Measurements from ENCODE around the gene RSBN1. TPM values are rescaled to one million over a fixed set of nuclear protein-coding genes. Genes with fewer than 3 reads are reported as not detected.

The RSBN1 gene
- 11.4 TPM for polyA plus RNA-seq (2013, experiment 1 of 2)
- 11.5 TPM for polyA plus RNA-seq (2013, experiment 2 of 2)

DNA sequence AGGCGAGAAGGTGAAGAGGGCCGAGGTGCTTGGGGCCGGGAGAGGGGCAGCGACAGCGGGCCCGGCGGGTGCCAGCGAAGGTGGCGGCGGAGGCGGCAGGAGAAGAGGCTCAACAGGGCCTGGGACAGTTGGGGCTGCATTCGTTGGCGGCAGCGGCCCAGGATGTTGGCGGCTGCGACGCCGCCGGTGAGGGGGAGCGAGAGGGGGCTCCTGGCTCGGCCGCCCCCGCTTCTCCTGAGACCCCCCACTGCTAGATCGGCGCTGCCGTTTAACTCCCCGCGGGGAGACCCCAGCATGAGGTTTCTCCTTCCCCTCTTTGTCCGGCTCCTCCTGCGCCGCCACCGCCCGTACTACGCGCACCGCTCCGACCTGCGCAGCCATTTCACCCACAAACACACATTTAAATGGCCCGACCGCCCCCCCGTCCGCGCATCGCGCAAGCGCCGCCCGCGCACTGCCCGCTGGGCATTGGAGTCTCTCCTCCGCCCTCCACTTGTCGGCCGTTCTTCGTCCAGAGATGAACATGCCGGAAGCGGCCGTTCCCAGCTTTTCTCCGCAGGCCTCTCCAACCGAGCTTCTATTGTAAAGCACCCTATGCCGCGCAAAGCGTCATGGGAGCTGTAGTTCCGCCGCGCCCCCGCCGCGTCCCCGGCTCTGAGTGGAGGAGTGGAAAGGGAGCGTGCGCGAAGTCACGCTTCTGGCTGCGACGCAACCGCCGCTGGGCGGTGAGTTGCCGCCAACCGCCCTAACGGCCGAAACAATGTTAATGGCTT, at the start of gene RSBN1:
Gene RSBN1 (minus strand): TSS at position 589 of the 773 bp plus-strand sequence. CDS start 64 bp downstream, at position 525.
- 0 to 1% methylated on average over 52 to 69 of the region's 82 CpGs for WGBS, 2 experiments (ENCODE audit: insufficient coverage in 2 of 2)
- peak within 1 kb of the TSS; percentile 90 for H3K27ac ChIP-seq (ENCODE audit: low read depth, low read length, severe bottlenecking)
- H3K36me3 ChIP-seq (ENCODE audit: control insufficient read depth, insufficient read depth, low read length), result peaks cover 8% of the 10 kb centered on the region
- no peaks in the 10 kb centered on the region for H3K9me3 ChIP-seq (ENCODE audit: control insufficient read depth, low read length)
- peak within 1 kb of the TSS; percentile 92 for H3K4me3 ChIP-seq (ENCODE audit: extremely low read depth, insufficient read depth, low read length, poor library complexity, severe bottlenecking)
- H3K4me1 ChIP-seq (ENCODE audit: control insufficient read depth, insufficient read depth, low read length, poor library complexity, severe bottlenecking), result no peaks in the 10 kb centered on the region

DNA sequence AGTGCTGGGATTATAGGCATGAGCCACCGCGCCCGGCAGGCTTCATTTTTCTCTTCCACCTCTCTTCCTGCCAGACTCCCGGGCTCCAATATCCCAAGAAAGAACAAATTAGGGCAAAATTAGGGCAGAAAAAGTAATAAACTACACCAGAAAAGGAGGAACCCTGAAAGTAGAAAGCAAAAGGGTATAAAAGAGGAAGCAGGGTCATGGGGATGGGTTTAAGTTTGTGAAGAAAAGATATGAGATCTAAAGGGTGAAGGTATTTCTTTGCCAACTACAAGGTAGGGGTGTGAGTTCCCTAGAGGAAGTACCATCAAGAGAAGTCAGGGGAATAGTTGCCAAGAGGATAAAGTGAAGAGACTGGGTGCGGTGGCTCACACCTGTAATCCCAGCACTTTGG, 49.4 kb upstream of the RSBN1 start:
- Histone ChIP-seq H3K27ac (ENCODE audit: low read depth, low read length, severe bottlenecking) (no peak overlapping the region), H3K9me3 (ENCODE audit: control insufficient read depth, low read length) (no peaks in the 10 kb centered on the region), H3K36me3 (ENCODE audit: control insufficient read depth, insufficient read depth, low read length) (no peaks in the 10 kb centered on the region), H3K4me1 (ENCODE audit: control insufficient read depth, insufficient read depth, low read length, poor library complexity, severe bottlenecking) (peaks cover 6% of the 10 kb centered on the region), H3K4me3 (ENCODE audit: extremely low read depth, insufficient read depth, low read length, poor library complexity, severe bottlenecking) (no peak overlapping the region)
- 100% methylated on average over 1 to 2 of the region's 5 CpGs for WGBS, 2 experiments (ENCODE audit: insufficient coverage in 2 of 2)

DNA sequence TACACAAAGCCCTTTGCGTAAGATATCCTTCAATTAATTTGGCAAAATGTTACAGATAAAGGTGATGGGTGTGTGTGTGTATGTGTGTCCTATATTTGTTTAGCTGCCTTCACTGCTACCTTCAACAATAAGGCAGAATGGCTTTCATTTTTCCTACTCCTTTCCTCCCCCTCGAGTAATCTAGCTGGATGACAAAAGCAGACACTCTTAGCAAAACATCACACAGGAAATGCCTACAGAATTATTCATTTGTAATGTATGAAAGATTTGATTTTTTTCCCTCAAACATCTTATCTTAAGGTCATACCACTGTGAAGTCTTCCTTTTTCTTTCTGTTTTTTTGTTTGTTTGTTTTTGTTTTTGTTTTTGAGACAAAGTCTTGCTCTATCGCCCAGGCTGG, 48.6 kb upstream of the RSBN1 start:
- peak overlapping the region; percentile 33 for H3K27ac ChIP-seq (ENCODE audit: low read depth, low read length, severe bottlenecking)
- H3K9me3 ChIP-seq (ENCODE audit: control insufficient read depth, low read length), result no peaks in the 10 kb centered on the region
- H3K4me3 ChIP-seq (ENCODE audit: extremely low read depth, insufficient read depth, low read length, poor library complexity, severe bottlenecking), result no peak overlapping the region
- no peaks in the 10 kb centered on the region for H3K36me3 ChIP-seq (ENCODE audit: control insufficient read depth, insufficient read depth, low read length)
- WGBS, 2 experiments (ENCODE audit: insufficient coverage in 2 of 2), result 100% methylated on average over 1 of the region's 3 CpGs; no CpG with 5 or more reads in 1 of the 2 experiments
- peaks cover 6% of the 10 kb centered on the region for H3K4me1 ChIP-seq (ENCODE audit: control insufficient read depth, insufficient read depth, low read length, poor library complexity, severe bottlenecking)

DNA sequence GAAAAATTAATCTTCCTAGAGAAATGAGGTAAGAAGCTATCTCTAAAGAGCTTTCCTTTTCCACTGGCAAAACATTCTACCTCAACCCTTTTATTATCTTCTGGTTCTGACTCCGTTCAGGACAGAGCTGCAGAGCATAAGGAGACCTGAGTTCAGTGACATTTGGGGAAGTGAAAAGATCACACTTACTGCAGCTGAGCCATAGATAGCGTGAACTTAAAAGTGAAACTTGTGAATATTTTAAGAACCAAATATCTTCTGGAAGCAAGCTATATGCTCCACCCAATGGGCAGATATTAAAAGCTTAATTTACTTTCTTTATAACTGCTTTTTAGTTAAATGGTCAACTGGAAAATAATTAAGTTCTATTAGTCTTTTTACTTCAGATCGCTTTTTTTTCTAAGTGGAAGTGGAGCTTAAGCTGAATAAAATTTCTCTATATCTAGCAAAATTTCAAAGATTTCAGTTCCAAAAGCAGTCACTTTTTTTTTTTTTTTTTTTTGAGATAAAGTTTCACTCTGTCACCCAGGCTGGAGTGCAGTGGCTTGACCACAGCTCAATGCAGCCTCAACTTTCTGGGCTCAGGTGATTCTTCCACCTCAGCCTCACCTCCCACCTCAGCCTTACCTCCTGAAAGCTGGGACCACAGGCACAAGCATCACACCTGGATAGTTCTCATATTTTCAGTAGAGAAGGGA, 47.4 kb upstream of the RSBN1 start:
- H3K36me3 ChIP-seq (ENCODE audit: control insufficient read depth, insufficient read depth, low read length), result no peaks in the 10 kb centered on the region
- no peaks in the 10 kb centered on the region for H3K9me3 ChIP-seq (ENCODE audit: control insufficient read depth, low read length)
- 100% methylated on average over 2 of the region's 3 CpGs; no CpG with 5 or more reads in 1 of the 2 experiments for WGBS, 2 experiments (ENCODE audit: insufficient coverage in 2 of 2)
- H3K4me3 ChIP-seq (ENCODE audit: extremely low read depth, insufficient read depth, low read length, poor library complexity, severe bottlenecking), result no peak overlapping the region
- H3K27ac ChIP-seq (ENCODE audit: low read depth, low read length, severe bottlenecking), result no peak overlapping the region
- peaks cover 6% of the 10 kb centered on the region for H3K4me1 ChIP-seq (ENCODE audit: control insufficient read depth, insufficient read depth, low read length, poor library complexity, severe bottlenecking)

DNA sequence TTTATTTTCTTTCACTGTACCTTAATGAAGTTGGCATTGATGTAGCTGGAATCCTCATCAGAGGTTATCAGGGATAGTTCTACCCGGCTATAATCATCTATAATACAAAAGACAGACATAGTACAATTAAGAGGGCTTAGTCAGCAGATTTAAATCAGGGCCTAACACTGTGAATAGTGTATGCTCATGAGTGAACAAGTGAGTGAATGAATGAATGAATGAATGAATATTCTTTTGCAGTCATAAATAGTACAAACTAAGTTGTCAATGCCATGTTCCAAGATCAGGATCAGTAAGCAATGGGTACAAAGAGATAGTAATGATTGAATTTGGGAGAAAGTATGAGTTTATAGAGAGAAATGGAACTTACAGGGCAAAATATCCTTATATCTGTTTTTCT, 46.7 kb upstream of the RSBN1 start:
- H3K36me3 ChIP-seq (ENCODE audit: control insufficient read depth, insufficient read depth, low read length), result no peaks in the 10 kb centered on the region
- no peak overlapping the region for H3K4me3 ChIP-seq (ENCODE audit: extremely low read depth, insufficient read depth, low read length, poor library complexity, severe bottlenecking)

DNA sequence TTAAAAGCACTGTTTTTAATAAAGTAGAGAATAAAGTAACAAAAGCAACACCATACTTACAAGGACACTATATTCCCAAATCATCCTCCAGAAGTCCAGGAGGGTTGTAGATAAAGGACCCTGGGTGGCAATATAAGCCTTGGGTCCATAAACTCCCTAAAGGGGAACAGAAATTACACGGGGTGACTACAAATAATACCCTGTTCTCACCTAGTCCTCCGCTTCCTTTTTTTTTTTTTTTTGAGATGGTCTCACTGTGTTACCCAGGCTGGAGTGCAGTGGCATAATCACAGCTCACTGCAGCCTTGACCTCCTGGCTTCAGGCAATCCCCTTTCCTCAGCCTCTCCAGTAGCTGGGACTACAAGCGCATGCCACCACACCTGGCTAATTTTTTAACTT, 46.1 kb upstream of the RSBN1 start:
- Histone ChIP-seq H3K27ac (ENCODE audit: low read depth, low read length, severe bottlenecking) (no peak overlapping the region), H3K4me1 (ENCODE audit: control insufficient read depth, insufficient read depth, low read length, poor library complexity, severe bottlenecking) (peaks cover 6% of the 10 kb centered on the region), H3K36me3 (ENCODE audit: control insufficient read depth, insufficient read depth, low read length) (no peaks in the 10 kb centered on the region), H3K9me3 (ENCODE audit: control insufficient read depth, low read length) (no peaks in the 10 kb centered on the region), H3K4me3 (ENCODE audit: extremely low read depth, insufficient read depth, low read length, poor library complexity, severe bottlenecking) (no peak overlapping the region)
- 93 to 100% methylated on average over 2 to 3 of the region's 3 CpGs for WGBS, 2 experiments (ENCODE audit: insufficient coverage in 2 of 2)

More for the DNA sequence above, 46.7 kb upstream of the RSBN1 start:
- no CpG with 5 or more reads among the region's 1 CpG for WGBS, 2 experiments (ENCODE audit: insufficient coverage in 2 of 2)
- peaks cover 6% of the 10 kb centered on the region for H3K4me1 ChIP-seq (ENCODE audit: control insufficient read depth, insufficient read depth, low read length, poor library complexity, severe bottlenecking)
- H3K27ac ChIP-seq (ENCODE audit: low read depth, low read length, severe bottlenecking), result no peak overlapping the region
- no peaks in the 10 kb centered on the region for H3K9me3 ChIP-seq (ENCODE audit: control insufficient read depth, low read length)

DNA sequence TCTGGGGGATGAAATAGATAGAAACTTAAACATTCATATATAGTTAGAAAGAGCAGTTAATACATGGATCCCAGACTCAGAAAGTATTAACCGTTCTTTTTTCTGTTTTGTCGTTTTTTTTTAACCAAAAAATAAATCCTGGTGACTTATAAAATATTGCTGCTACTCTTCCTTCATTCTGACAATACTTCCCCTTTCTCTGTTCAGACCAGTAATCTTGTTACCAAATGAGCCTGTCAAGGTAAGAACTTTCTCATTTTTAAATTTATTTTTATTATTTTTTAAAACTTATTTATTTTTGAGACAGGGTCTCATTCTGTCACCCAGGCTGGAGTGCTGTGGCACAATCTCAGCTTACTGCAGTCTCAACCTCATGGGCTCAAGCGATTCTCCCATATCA, 45.5 kb upstream of the RSBN1 start:
- Histone ChIP-seq H3K36me3 (ENCODE audit: control insufficient read depth, insufficient read depth, low read length) (no peaks in the 10 kb centered on the region), H3K27ac (ENCODE audit: low read depth, low read length, severe bottlenecking) (no peak overlapping the region), H3K9me3 (ENCODE audit: control insufficient read depth, low read length) (no peaks in the 10 kb centered on the region), H3K4me3 (ENCODE audit: extremely low read depth, insufficient read depth, low read length, poor library complexity, severe bottlenecking) (no peak overlapping the region), H3K4me1 (ENCODE audit: control insufficient read depth, insufficient read depth, low read length, poor library complexity, severe bottlenecking) (peaks cover 6% of the 10 kb centered on the region)
- 93% methylated on average over 3 of the region's 3 CpGs; no CpG with 5 or more reads in 1 of the 2 experiments for WGBS, 2 experiments (ENCODE audit: insufficient coverage in 2 of 2)

DNA sequence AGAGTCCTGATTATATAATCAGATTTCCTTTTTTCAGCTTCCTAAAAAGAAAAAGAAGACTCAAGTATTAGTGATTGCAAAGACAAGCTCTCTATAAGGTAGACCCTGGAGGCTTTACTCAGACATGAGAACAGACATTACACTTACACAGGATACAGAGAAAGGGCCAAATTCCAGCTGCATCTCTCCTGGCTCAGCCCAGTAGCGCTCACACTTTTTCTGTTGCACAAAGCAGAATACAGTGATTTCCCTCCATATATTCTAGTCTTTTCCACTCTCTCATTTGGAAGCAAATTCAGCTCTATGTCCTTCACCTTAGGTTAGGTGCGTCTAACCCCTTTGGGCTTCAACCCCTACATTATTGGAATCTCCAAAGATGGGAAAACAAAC, 44.1 kb upstream of the RSBN1 start:
- Histone ChIP-seq H3K36me3 (ENCODE audit: control insufficient read depth, insufficient read depth, low read length) (no peaks in the 10 kb centered on the region), H3K9me3 (ENCODE audit: control insufficient read depth, low read length) (no peaks in the 10 kb centered on the region), H3K4me1 (ENCODE audit: control insufficient read depth, insufficient read depth, low read length, poor library complexity, severe bottlenecking) (peaks cover 6% of the 10 kb centered on the region), H3K4me3 (ENCODE audit: extremely low read depth, insufficient read depth, low read length, poor library complexity, severe bottlenecking) (no peak overlapping the region), H3K27ac (ENCODE audit: low read depth, low read length, severe bottlenecking) (no peak overlapping the region)
- WGBS, 2 experiments (ENCODE audit: insufficient coverage in 2 of 2), result 86 to 91% methylated on average over 1 of the region's 2 CpGs

DNA sequence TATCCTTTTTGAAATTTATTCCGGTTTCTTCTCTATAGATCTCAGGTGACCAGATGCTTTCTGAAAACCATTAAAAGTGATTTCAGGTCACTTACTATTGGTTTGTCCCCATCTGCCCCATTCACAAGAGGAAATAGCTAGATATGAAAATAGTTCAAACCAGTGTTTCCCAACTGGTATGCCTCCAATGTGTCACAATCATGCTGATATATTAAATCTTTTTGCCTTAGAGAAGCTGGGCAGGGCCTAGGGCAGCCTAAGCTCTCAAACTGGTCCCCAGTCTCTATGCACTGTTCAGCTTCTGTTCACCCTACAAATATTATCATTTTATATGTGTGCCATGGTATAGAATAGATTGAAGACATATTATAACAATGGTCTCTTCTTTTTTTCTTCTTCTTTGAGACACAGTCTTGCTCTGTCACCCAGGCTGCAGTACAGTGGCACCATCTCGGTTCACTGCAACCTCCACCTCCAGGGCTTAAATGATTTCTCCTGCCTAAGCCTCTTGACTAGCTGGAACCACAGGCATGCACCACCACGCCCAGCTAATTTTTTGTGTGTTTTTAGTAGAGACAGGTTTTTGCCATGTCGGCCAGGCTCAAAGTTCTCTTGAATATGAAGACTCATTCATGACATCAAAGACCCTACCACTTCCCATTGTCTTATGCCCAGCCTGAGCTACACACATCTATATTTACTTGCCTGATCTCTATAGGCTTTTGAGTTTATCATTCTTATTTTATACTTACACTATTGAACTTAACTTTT, 43.5 kb upstream of the RSBN1 start:
- WGBS, 2 experiments (ENCODE audit: insufficient coverage in 2 of 2), result 80% methylated on average over 3 of the region's 4 CpGs; no CpG with 5 or more reads in 1 of the 2 experiments
- Histone ChIP-seq H3K27ac (ENCODE audit: low read depth, low read length, severe bottlenecking) (no peak overlapping the region), H3K4me3 (ENCODE audit: extremely low read depth, insufficient read depth, low read length, poor library complexity, severe bottlenecking) (no peak overlapping the region), H3K36me3 (ENCODE audit: control insufficient read depth, insufficient read depth, low read length) (no peaks in the 10 kb centered on the region), H3K4me1 (ENCODE audit: control insufficient read depth, insufficient read depth, low read length, poor library complexity, severe bottlenecking) (peaks cover 6% of the 10 kb centered on the region), H3K9me3 (ENCODE audit: control insufficient read depth, low read length) (no peaks in the 10 kb centered on the region)

DNA sequence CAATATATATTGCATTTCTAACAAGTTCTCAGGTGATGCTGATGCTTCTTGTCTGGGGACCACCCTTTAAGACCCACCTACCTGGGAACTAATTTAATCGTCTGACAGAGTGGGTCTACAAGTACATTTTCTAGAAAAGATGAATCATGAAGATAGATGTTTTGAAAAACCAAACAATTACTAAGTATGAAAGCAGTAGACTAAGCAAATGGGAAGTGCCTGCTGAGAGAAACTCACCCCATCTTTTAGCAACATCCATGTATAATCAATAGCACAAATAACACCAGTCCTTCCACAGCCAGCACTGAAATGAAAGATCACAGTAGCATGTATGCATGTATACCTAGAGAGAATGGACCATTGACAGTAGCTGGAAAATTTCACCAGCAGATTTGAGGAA, 42.0 kb upstream of the RSBN1 start:
- Histone ChIP-seq H3K36me3 (ENCODE audit: control insufficient read depth, insufficient read depth, low read length) (no peaks in the 10 kb centered on the region), H3K27ac (ENCODE audit: low read depth, low read length, severe bottlenecking) (no peak overlapping the region), H3K4me1 (ENCODE audit: control insufficient read depth, insufficient read depth, low read length, poor library complexity, severe bottlenecking) (no peaks in the 10 kb centered on the region), H3K9me3 (ENCODE audit: control insufficient read depth, low read length) (no peaks in the 10 kb centered on the region), H3K4me3 (ENCODE audit: extremely low read depth, insufficient read depth, low read length, poor library complexity, severe bottlenecking) (no peak overlapping the region)
- WGBS, 2 experiments (ENCODE audit: insufficient coverage in 2 of 2), result no CpG with 5 or more reads among the region's 1 CpG

Measured in mesodermal cell (in vitro differentiated cells).